HG03521 (cell line): ENCODE measurements around the gene GOLGA8R.
"Not testable (repeated sequence)": the region's sequence is repeated elsewhere in the genome, so short reads cannot be mapped to it uniquely, and the experiment has no call there.

Experiments used
- ATAC-seq: cut with Tn5 transposase; IDR thresholded peaks from one replicate; pipeline ENCODE4 v1.9.1; 2021; ENCODE audit warnings: mild to moderate bottlenecking, moderate library complexity; ENCODE audit not compliant: unreplicated experiment

Gene GOLGA8R

GRCh38 chr15:30414160-30414559, at the start of gene GOLGA8R:
GOLGA8R (minus strand) TSS chr15:30414260; CDS start chr15:30414162, 98 bp downstream.
- not testable (repeated sequence) for ATAC-seq

- ATAC-seq: not testable (repeated sequence)
These were observed 49.8 kb upstream of the GOLGA8R start for GRCh38 chr15:30463849-30464248.

GRCh38 chr15:30462176-30462575, 48.1 kb upstream of the GOLGA8R start:
- not testable (repeated sequence) for ATAC-seq

GRCh38 chr15:30452702-30453101, 38.6 kb upstream of the GOLGA8R start:
- not testable (repeated sequence) for ATAC-seq

GRCh38 chr15:30438348-30438747, 24.3 kb upstream of the GOLGA8R start:
- ATAC-seq: not testable (repeated sequence)

- ATAC-seq: not testable (repeated sequence)
These were observed 21.8 kb upstream of the GOLGA8R start for GRCh38 chr15:30435878-30436277.

GRCh38 chr15:30420723-30421122, 6.7 kb upstream of the GOLGA8R start:
- ATAC-seq: not testable (repeated sequence)

GRCh38 chr15:30407636-30408035, 6.4 kb downstream of the GOLGA8R start:
- not testable (repeated sequence) for ATAC-seq

- ATAC-seq: not testable (repeated sequence)
These were observed 15.1 kb downstream of the GOLGA8R start for GRCh38 chr15:30398988-30399387.

GRCh38 chr15:30393664-30393991, 20.4 kb downstream of the GOLGA8R start:
- ATAC-seq: not testable (repeated sequence)

- not testable (repeated sequence) for ATAC-seq
These were observed 21.0 kb downstream of the GOLGA8R start, which contains the start of gene CHRFAM7A for GRCh38 chr15:30392766-30393663. CHRFAM7A (minus strand) TSS chr15:30393540; CDS start chr15:30383351, 10,189 bp downstream.

GRCh38 chr15:30386318-30386887, 27.7 kb downstream of the GOLGA8R start:
- not testable (repeated sequence) for ATAC-seq

- not testable (repeated sequence) for ATAC-seq
These were observed 37.0 kb downstream of the GOLGA8R start for GRCh38 chr15:30377082-30377413.

GRCh38 chr15:30376375-30377081, 37.5 kb downstream of the GOLGA8R start:
- ATAC-seq: not testable (repeated sequence)

GRCh38 chr15:30375872-30376271, 38.2 kb downstream of the GOLGA8R start:
- not testable (repeated sequence) for ATAC-seq

GRCh38 chr15:30374862-30375261, 39.2 kb downstream of the GOLGA8R start:
- not testable (repeated sequence) for ATAC-seq

- not testable (repeated sequence) for ATAC-seq
These were observed 45.8 kb downstream of the GOLGA8R start for GRCh38 chr15:30368271-30368670.

- ATAC-seq: not testable (repeated sequence)
These were observed 46.8 kb downstream of the GOLGA8R start for GRCh38 chr15:30367246-30367645.

GRCh38 chr15:30361404-30361803, 52.7 kb downstream of the GOLGA8R start:
- not testable (repeated sequence) for ATAC-seq

GRCh38 chr15:30360990-30361389, 53.1 kb downstream of the GOLGA8R start:
- ATAC-seq: not testable (repeated sequence)

- ATAC-seq: not testable (repeated sequence)
These were observed 59.0 kb downstream of the GOLGA8R start for GRCh38 chr15:30355043-30355442.
